SHP77 (cell line): ENCODE data around the gene PRR23E.
A peak's percentile ranks its signal among the peaks of the same experiment; 100 is the strongest.

Source experiments
- DNase-seq, 2 experiments: peaks; one replicate each; lab custom pipeline; 2025; lab: John Stamatoyannopoulos, UW

Gene PRR23E, protein sequence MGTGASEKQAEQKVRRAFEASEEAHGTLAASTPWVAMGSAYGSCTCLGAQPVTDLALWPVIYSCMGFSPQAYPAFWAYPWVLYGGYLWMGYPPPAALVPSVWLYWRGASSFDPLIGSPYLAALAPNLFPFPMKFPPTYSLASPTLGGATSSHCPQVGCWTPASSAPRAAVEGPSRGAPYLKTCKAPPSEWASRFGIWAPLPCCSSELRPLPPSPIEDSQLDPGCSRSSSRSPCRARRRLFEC

GRCh38 chr3:127192576-127193232, at the start of gene PRR23E:
Gene PRR23E, plus strand, starts transcription at chr3:127193131. Its CDS starts 3,555 bp downstream, at chr3:127196686.
- DNase-seq, result no peak

GRCh38 chr3:127143172-127143571, 49.8 kb upstream of the PRR23E start:
- no peak for DNase-seq

DNA sequence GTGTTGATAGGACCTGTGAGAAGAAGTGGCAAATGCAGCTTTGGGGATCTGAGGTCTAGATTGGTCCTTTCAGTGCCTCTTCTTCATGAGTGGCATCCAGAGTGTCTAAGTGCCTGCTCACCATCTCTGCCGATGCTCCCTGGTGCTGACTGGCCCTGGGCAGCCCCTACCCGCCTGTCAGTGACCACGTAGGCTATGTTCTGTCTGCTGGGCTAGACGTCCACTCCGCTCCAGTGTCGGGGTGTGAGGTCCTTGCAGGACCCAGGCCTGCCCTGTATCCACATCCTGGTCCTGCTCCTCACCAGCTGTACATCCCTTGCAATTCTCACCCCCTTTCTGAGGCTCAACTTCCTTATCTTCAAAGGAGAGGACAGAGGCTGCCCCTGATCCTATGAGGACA, 48.3 kb upstream of the PRR23E start:
- no peak for DNase-seq

- DNase-seq, result no peak
Measured at GRCh38 chr3:127145266-127145665, 47.7 kb upstream of the PRR23E start.

DNA sequence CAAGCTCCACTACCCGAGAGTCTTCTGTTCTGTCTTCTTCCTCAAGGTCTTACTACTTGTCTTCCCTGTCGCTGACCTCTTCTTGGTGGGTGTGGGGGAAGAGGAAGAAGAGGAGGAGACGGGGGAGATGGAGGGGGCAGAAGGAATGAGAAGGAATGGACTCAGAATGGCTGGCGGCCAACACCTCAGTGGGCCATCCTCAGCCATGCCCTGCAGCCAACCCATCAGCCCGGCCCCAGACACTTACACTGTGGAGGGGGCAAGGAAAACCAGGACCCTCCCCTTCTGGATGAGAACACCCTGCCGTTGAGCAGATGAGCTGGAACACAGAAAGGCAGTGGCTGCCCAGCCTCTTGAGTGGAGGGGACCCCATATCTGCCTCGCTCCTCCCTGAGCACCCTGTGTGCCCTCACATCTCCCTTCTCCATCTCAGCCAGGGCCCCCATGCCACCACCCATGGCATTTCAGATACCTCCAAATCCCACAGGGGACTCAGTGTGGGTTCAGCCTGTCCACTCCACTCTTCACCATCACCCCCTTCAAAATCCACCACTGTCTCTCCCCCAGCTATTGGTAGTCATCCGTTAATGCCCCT, 45.5 kb upstream of the PRR23E start:
- DNase-seq, result no peak

DNA sequence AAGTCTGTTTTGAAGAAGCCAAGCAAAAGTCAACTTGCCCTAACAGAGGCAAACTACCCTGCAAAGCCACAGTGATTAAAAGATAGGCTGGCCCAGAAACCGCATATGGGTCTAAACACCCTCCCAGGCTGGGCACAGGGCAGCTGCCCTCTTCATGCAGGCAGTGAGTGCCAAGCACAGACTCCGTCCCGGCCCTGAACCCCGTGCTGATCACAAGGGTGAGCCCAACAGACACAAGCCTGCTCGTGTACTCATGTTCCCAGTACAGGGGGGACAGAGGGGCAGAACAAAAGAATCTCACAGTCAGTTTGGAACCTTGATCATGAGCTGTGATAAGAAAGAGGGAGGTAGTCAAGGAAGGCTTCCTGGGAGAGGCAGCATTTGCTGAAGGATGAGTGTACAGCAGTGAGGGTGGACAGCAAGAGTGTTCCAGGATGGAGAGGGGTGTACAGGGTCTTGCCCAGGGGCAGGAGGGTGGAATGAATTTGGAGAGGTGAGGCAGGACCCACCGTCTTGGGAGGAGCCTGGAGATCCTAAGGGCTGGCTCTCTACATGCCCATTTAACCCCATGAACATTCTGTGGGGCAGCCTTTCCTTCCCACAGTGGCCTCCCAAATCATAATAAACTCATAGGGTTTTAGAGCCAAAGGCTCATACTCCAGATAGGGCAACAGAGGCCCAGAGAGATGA, 43.2 kb upstream of the PRR23E start:
- DNase-seq, result no peak

- DNase-seq, result no peak
Measured at GRCh38 chr3:127150513-127151250, 42.2 kb upstream of the PRR23E start.

DNA sequence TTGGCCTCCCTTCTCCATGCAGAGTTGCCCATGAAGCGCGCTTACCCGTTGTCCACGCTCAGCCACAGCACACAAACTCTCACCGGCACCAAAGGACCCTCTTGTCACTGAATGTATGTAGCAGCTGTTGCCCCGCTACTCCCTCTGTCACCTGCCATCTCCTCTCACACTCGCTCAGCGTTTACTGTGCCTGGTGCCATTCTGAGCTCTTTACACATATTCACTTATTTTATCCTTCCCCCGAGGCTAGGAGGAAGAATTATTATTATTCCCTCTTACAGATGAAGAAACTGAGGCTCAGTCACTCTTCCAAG, 41.7 kb upstream of the PRR23E start:
- no peak for DNase-seq

DNA sequence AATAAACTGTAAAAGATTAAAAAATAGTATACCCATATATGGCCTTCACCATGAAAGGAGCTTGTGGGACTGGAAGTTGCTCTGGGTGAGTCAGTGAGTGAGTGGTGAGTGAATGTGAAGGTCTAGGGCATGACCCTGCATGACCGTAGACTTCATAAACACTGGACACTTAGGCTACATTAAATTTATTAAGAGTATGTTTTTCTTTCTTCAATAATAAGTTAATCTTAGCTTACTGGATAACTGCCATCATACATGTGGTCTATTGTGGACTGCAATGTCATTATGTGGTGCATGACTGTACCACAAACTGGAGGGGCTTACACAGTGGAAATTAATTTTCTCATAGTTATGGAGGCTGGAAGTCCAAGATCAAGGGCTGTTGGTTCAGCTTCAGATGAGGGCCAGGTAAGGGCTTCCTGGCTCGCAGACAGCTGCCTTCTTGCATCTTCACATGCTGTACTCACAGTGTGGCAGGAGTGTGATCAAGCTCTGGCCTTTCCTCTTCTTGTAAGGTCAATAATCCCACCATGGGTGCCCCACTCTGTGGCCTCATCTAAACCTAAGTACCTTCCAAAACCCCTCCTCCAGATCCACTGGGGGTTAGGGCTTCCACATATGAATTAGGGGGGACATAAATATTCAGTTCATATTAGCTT, 40.8 kb upstream of the PRR23E start:
- DNase-seq, result no peak

- DNase-seq, result peak; percentile 32 to 56
Measured at GRCh38 chr3:127152684-127153505, 40.0 kb upstream of the PRR23E start.

- no peak for DNase-seq
Measured at GRCh38 chr3:127153506-127153815, 39.5 kb upstream of the PRR23E start.

- DNase-seq, result peak in 1 of 2 experiments; percentile 57
Measured at GRCh38 chr3:127156338-127157050, 36.4 kb upstream of the PRR23E start.

DNA sequence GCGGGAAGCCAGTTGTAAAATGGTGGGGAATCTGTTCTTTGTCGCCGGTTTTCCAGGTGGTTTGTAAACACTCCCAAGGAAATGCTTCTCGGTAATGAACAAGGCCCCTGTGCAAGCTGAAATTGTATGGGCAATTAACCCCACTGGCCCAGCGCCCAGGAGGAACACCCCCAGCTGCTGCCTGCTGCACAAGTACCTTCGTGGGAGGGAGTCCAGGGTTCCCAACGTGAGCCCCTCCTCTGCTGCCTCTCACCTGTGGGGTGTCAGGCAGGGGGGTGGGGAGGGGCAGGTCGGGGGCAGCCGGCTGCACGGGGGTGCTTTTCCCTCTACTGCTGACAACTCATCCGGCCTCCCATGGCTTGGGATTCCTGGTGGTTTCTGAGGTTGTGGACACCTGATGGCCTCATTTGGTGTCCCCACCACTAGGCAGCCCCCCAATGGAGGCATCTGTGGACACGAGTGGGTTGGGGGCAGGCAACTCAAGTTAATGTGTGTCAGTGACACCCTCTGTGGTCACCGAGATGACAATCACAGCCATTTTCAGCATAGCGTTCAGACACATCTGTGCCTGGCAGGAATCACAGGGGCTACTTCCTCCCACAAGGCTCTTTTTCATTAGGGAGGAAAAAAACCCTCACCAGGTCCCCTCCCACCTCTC, 35.6 kb upstream of the PRR23E start:
- peak; percentile 41 to 76 for DNase-seq

DNA sequence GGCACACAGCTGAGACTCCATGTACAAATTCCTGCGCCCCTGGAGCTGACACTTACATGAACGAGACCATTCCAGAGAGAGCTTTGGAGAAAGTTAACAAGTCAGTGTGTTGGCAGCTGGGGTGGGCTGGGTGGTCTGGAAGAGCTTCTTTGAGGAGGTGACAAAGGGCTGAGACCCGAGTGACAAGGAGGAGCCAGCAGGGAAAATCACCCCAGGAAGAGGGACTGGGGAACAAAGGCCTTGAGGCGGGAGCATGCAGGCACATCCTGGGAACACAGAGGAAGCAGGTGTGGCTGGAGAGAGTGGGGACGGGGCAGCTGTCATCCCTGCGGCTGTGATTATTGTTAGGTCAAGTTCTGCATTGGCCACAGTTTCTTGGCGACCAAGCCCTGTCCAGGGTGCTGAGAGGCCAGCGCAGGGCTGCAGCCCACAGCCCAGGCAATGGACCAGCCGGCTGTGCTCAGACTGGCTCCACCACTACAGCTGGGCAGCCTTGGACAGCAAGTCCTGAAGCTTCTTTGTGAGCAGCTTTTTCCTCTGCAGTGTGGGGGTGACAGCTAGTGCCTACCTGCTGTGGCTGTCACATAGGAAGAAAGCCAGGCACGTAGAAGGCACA, 34.2 kb upstream of the PRR23E start:
- peak; percentile 70 to 79 for DNase-seq

- DNase-seq, result peak; percentile 39 to 57
Measured at GRCh38 chr3:127159543-127159942, 33.4 kb upstream of the PRR23E start.

DNA sequence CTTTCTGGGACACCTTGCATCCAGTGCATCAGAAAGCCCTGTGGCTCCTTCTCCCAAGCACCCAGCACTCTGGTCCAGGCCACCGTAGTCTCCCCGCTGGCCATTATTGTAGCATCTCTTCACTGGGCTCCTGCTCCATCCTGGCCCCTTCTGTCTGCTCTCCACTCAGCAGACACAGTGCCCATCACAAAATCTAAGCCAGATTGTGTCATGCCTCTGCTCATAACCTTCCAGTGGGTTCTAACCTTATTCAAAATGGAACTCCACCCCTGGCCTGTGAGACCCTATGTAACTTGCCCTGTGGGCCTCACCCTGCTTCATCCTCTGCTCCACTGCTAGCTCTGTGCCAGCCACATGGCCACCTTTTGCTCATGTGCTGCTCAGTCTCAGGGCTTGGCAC, 31.7 kb upstream of the PRR23E start:
- DNase-seq, result no peak

- DNase-seq, result no peak
Measured at GRCh38 chr3:127161973-127162579, 30.9 kb upstream of the PRR23E start.

DNA sequence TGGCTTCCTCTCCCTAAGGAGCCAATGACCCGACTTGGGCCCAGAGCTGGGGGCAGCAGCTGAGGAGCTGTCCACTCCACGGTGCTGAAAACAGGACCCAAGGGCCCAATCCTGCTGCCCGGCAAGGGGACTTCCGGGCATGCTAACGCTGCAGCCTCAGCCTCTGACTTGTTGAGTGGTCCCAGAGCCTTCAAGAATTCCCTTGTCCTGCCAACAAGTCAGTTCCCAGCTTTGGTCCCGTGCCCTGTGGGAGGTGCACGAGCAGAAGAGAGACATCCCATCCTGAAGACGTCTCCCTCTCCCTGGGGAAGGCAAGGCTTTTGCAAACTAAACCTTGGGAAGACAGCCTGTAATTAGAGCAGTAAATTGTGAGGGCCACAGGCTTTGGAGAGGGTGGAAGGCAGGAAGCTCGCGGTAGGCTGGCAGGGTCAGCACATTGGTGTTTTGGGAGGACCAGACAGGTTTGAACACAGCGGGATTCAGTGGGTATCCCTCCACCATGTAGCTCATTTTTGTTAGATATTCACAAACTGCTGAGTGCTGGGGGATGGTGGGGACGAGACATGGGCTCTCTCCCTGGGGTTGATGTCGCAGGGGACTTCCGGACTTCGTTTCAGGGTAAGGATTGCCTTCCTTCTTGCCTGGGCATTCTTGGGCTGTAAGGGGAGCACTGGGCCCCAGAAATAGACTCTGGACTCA, 29.8 kb upstream of the PRR23E start:
- DNase-seq, result no peak
